Vagina (tissue), 2 donors: ENCODE data around the gene PAAF1.

ENCODE experiments used
- POLR2A ChIP-seq, 2 donors: fragments of 450-650 bp; IDR thresholded peaks; one replicate each; pipeline ENCODE4 v1.6.1; 2017; ENCODE audit warnings: antibody characterized with exemption in 2 of 2, mild to moderate bottlenecking in 2 of 2, moderate library complexity in 2 of 2
- TF ChIP-seq, protein P1 (sequence below), 3 experiments: fragments of 450-650 bp in 2 of 3; fragments of 200-600 bp in 1 of 3; sonication (generic) in 1 of 3; IDR thresholded peaks; one replicate each; pipeline ENCODE4 v1.5.1; 2017 to 2019; ENCODE audit warnings: antibody characterized with exemption in 3 of 3, mild to moderate bottlenecking in 2 of 3, moderate library complexity in 2 of 3

DNA sequence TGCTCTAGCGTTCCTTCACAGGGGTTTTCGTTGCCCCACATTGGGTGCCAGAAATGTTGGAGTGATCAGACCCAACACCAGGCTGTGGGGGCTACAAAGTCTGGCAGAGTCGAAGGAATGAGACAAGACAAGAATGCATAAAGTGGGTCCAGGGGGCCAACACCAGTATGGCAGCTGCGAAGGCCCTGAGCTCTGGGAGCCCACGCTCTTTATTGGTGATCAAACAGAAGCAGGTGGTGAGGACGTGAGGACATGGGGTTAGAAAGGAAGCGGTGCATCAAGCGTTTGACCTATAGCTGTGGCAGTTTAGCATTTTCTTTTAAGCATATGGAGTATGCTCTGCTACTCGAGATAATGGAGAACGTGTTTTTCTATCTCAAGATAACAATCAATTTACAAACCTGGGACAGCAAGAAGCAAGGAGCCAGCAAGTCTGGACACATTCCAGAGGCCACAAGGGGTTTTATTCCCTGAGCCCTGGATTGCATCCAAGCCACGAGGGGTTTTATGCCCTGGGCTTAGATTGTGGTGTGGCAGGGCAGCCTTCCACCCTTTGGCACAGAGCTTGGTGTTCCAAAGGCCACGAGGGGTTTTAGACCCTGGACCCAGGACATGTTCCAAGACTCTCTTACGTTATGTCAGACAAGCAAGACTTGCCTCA, 70.1 kb downstream of the PAAF1 start:
- TF ChIP-seq, protein P1, sequence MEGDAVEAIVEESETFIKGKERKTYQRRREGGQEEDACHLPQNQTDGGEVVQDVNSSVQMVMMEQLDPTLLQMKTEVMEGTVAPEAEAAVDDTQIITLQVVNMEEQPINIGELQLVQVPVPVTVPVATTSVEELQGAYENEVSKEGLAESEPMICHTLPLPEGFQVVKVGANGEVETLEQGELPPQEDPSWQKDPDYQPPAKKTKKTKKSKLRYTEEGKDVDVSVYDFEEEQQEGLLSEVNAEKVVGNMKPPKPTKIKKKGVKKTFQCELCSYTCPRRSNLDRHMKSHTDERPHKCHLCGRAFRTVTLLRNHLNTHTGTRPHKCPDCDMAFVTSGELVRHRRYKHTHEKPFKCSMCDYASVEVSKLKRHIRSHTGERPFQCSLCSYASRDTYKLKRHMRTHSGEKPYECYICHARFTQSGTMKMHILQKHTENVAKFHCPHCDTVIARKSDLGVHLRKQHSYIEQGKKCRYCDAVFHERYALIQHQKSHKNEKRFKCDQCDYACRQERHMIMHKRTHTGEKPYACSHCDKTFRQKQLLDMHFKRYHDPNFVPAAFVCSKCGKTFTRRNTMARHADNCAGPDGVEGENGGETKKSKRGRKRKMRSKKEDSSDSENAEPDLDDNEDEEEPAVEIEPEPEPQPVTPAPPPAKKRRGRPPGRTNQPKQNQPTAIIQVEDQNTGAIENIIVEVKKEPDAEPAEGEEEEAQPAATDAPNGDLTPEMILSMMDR (IDR thresholded peaks at IDR 0.05) = no peak
- TF ChIP-seq POLR2A (IDR thresholded peaks at IDR 0.05) = no peak
